HepG2 (cell line): Measurements from ENCODE around the gene RRAD. TPM values are rescaled to one million over a fixed set of nuclear protein-coding genes. Genes with fewer than 3 reads are reported as not detected.

Source experiments
- CEBPG ChIP-seq: IDR thresholded peaks from 2 replicates; pipeline ENCODE4 v1.6.1; 2016
- ESRRA ChIP-seq: sonication (generic); formaldehyde crosslinking; IDR thresholded peaks from 2 replicates; pipeline ENCODE4 v1.5.1; 2020; ENCODE audit warnings: mild to moderate bottlenecking, low read depth, missing genetic modification reagents
- FOSL2 ChIP-seq: sonication (generic); formaldehyde crosslinking; IDR thresholded peaks from 2 replicates; pipeline ENCODE4 v1.4.0; 2020; ENCODE audit warnings: missing genetic modification reagents
- FOXP4 ChIP-seq: sonication (generic); formaldehyde crosslinking; IDR thresholded peaks from 2 replicates; pipeline ENCODE4 v1.4.0; 2020; ENCODE audit warnings: missing genetic modification reagents
- HMGA1 ChIP-seq: sonication (generic); formaldehyde crosslinking; conservative IDR thresholded peaks from 2 replicates; pipeline ENCODE4 v1.4.0; 2020; ENCODE audit warnings: missing genetic modification reagents
- HNRNPL ChIP-seq: fragments of 200-400 bp; formaldehyde crosslinking; IDR thresholded peaks from 2 replicates; pipeline ENCODE4 v1.6.1; 2017; ENCODE audit warnings: mild to moderate bottlenecking, low read depth, low read length
- IKZF1 ChIP-seq: fragments of 450-650 bp; IDR thresholded peaks from 2 replicates; pipeline ENCODE4 v1.7.1; 2016
- IKZF5 ChIP-seq: IDR thresholded peaks from 2 replicates; pipeline ENCODE4 v1.6.1; 2018; ENCODE audit warnings: missing genetic modification reagents, mild to moderate bottlenecking, missing compliant biosample characterization
- KLF16 ChIP-seq, 2 experiments: sonication (generic) in 1 of 2; formaldehyde crosslinking in 1 of 2; IDR thresholded peaks; 2 replicates each; pipeline versions ENCODE4 v1.6.1 to v1.8.0; 2016 to 2023; ENCODE audit warnings: missing genetic modification reagents in 2 of 2, missing compliant biosample characterization in 1 of 2
- MTA3 ChIP-seq: sonication (generic); formaldehyde crosslinking; IDR thresholded peaks from 2 replicates; pipeline ENCODE4 v1.4.0; 2020; ENCODE audit warnings: missing genetic modification reagents
- REL ChIP-seq: sonication (generic); formaldehyde crosslinking; conservative IDR thresholded peaks from 2 replicates; pipeline ENCODE4 v1.8.0; 2022; ENCODE audit warnings: mild to moderate bottlenecking, missing genetic modification reagents, moderate library complexity
- RFXANK ChIP-seq: IDR thresholded peaks from 2 replicates; pipeline ENCODE4 v1.6.1; 2016
- SATB2 ChIP-seq: sonication (generic); formaldehyde crosslinking; IDR thresholded peaks from 2 replicates; pipeline ENCODE4 v1.5.0; 2020; ENCODE audit warnings: missing genetic modification reagents
- ZBTB8A ChIP-seq: sonication (generic); formaldehyde crosslinking; IDR thresholded peaks from 2 replicates; pipeline ENCODE4 v1.4.0; 2020; ENCODE audit warnings: mild to moderate bottlenecking, low read depth, missing genetic modification reagents, borderline replicate concordance
- ZNF382 ChIP-seq: sonication (generic); formaldehyde crosslinking; IDR thresholded peaks from 2 replicates; pipeline ENCODE4 v1.5.0; 2020; ENCODE audit warnings: missing genetic modification reagents, mild to moderate bottlenecking, borderline replicate concordance
- ZNF431 ChIP-seq: sonication (generic); formaldehyde crosslinking; IDR thresholded peaks from 2 replicates; pipeline ENCODE4 v1.9.0; 2022; ENCODE audit warnings: missing genetic modification reagents, low read depth, mild to moderate bottlenecking, borderline replicate concordance
- ZNF512B ChIP-seq: sonication (generic); formaldehyde crosslinking; IDR thresholded peaks from 2 replicates; pipeline ENCODE4 v1.5.1; 2020; ENCODE audit warnings: missing genetic modification reagents, mild to moderate bottlenecking, borderline replicate concordance
- ZNF691 ChIP-seq: sonication (generic); formaldehyde crosslinking; IDR thresholded peaks from 2 replicates; pipeline ENCODE4 v1.4.0; 2020; ENCODE audit warnings: missing genetic modification reagents, low read depth, mild to moderate bottlenecking, borderline replicate concordance
- ZNF703 ChIP-seq: sonication (generic); formaldehyde crosslinking; IDR thresholded peaks from 2 replicates; pipeline ENCODE4 v1.5.1; 2020; ENCODE audit warnings: missing genetic modification reagents, mild to moderate bottlenecking, moderate library complexity, borderline replicate concordance
- ZNF740 ChIP-seq: sonication (generic); formaldehyde crosslinking; IDR thresholded peaks from 2 replicates; pipeline ENCODE4 v1.4.0; 2020; ENCODE audit warnings: missing genetic modification reagents
- ZNF781 ChIP-seq: sonication (generic); formaldehyde crosslinking; IDR thresholded peaks from 2 replicates; pipeline ENCODE4 v1.5.1; 2020; ENCODE audit warnings: borderline replicate concordance, mild to moderate bottlenecking, missing genetic modification reagents; ENCODE audit errors: not compliant biosample characterization
- ZNF878 ChIP-seq: sonication (generic); formaldehyde crosslinking; IDR thresholded peaks from 2 replicates; pipeline ENCODE4 v1.8.1; 2023; ENCODE audit warnings: mild to moderate bottlenecking, missing genetic modification reagents, moderate library complexity
- ZSCAN22 ChIP-seq: sonication (generic); formaldehyde crosslinking; IDR thresholded peaks from 2 replicates; pipeline ENCODE4 v1.4.0; 2020; ENCODE audit warnings: mild to moderate bottlenecking, missing genetic modification reagents
- polyA plus RNA-seq, 8 experiments: library from polyadenylated mRNA; depleted of rRNA in 3 of 8; stranded (reverse) in 7 of 8; unstranded in 1 of 8; fragments of >200 nt; fragmentation: Illumina TruSeq in 4 of 8; extraction: Trizol in 4 of 8; gene quantifications; 2 replicates each; pipeline versions ENCODE4 v1.2.1 to v1.2.3, GENCODE V29; 2011 to 2016; ENCODE audit warnings: low read depth in 4 of 8, missing spikeins in 1 of 8, mixed read lengths in 1 of 8; ENCODE audit not compliant: insufficient read depth in 1 of 8
- total RNA-seq, 5 experiments: library from RNA; depleted of rRNA; stranded (reverse); fragments of >200 nt; fragmentation: Illumina TruSeq; extraction: Trizol; gene quantifications; 2 replicates each; pipeline ENCODE4 v1.2.3, GENCODE V29; 2016; ENCODE audit warnings: low read depth in 1 of 5

Gene RRAD
- total and polyA plus RNA-seq, 2 of the 13 experiments (the other 11 are each of a cell fraction or from before 2014, with no cell fraction given): 0.80 to 1.1 TPM

GRCh38 chr16:66935314-66936011, 10.1 kb upstream of the RRAD start, which contains the start of gene CES2 (continued):
- TF ChIP-seq KLF16 (CRISPR knock-in tag; IDR thresholded peaks at IDR 0.05) (peak in 1 of 2 experiments; percentile 56; a peak in 1 of 4 replicates), ZNF691 (0 out of 2 replicates have a peak, but pooled peaks have one; percentile 66), IKZF5 (CRISPR knock-in tag) (peak; percentile 78), ZNF703 (CRISPR knock-in tag) (no peak; the same call in 1 of the 2 replicates), IKZF1 (no peak), CEBPG (CRISPR knock-in tag) (0 out of 2 replicates have a peak, but pooled peaks have one; percentile 12), ZBTB8A (CRISPR knock-in tag) (no peak), REL (CRISPR knock-in tag) (peak; percentile 81; the same call in 1 of the 2 replicates), SATB2 (CRISPR knock-in tag) (0 out of 2 replicates have a peak, but pooled peaks have one; percentile 54), MTA3 (CRISPR knock-in tag) (no peak), ZNF878 (CRISPR knock-in tag) (no peak), HMGA1 (no peak), RFXANK (CRISPR knock-in tag) (peak; percentile 48; the same call in 1 of the 2 replicates), FOSL2 (CRISPR knock-in tag) (peak; percentile 38; the same call in 1 of the 2 replicates), HNRNPL (peak; percentile 99), ZNF512B (CRISPR knock-in tag) (no peak; the same call in 1 of the 2 replicates), ZNF431 (CRISPR knock-in tag) (peak; percentile 67), ZSCAN22 (CRISPR knock-in tag) (no peak), ESRRA (CRISPR knock-in tag) (0 out of 2 replicates have a peak, but pooled peaks have one; percentile 30), ZNF781 (no peak), ZNF740 (CRISPR knock-in tag) (no peak), FOXP4 (CRISPR knock-in tag) (peak; percentile 41; the same call in 1 of the 2 replicates), ZNF382 (CRISPR knock-in tag) (no peak)
